Measurements from ENCODE around the gene TRIM16.
"Not testable (repeated sequence)": the region's sequence is repeated elsewhere in the genome, so short reads cannot be mapped to it uniquely, and the experiment has no call there.

DNA sequence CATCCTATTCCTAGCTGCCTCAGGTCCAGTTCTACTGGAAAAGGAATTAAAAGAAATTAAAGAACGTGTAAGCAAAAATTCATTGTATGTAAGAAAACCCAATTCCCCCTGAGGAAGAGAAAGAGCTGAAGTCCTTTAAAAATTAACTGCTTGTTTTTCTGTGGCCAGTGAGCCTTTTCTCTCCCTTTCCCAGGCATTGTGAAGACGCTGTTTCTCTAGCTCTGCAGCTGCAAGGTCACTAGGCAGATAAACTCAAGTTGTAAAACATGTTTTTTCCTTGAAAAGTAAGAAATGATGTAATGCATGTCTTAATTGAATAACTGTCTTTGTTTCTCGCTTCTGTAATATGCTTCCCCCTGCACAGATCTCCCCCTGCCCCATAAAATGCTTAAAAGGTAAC lies 29.7 kb downstream of the TRIM16 start:
- TF ChIP-seq EZH2 (IDR thresholded peaks at IDR 0.05); POLR2AphosphoS5 (IDR thresholded peaks at IDR 0.05; ENCODE audit: borderline replicate concordance, low read depth, low read length): not testable (repeated sequence)

Data from SK-N-MC (cell line).